HEK293 (cell line): ENCODE measurements around the gene PCBP3.

ENCODE experiments used
- AEBP2 ChIP-seq: fragments of 450-650 bp; formaldehyde crosslinking; IDR thresholded peaks from 2 replicates; pipeline ENCODE4 v1.5.1; 2016; ENCODE audit warnings: missing biosample characterization, missing genetic modification characterization, borderline replicate concordance
- CTCF ChIP-seq: fragments of 450-650 bp; formaldehyde crosslinking; IDR thresholded peaks from 2 replicates; pipeline ENCODE4 v1.5.1; 2016; ENCODE audit warnings: missing biosample characterization, missing genetic modification characterization
- FEZF1 ChIP-seq: fragments of 450-650 bp; formaldehyde crosslinking; IDR thresholded peaks from 2 replicates; pipeline ENCODE4 v1.5.1; 2016; ENCODE audit warnings: missing biosample characterization, missing genetic modification characterization
- GLIS2 ChIP-seq: fragments of 450-650 bp; formaldehyde crosslinking; IDR thresholded peaks from 2 replicates; pipeline ENCODE4 v1.5.1; 2016; ENCODE audit warnings: missing biosample characterization, missing genetic modification characterization
- MZF1 ChIP-seq: fragments of 450-650 bp; formaldehyde crosslinking; IDR thresholded peaks from 2 replicates; pipeline ENCODE4 v1.5.1; 2017; ENCODE audit warnings: missing biosample characterization, missing genetic modification characterization, borderline replicate concordance
- ZBTB10 ChIP-seq: fragments of 450-650 bp; formaldehyde crosslinking; IDR thresholded peaks from 2 replicates; pipeline ENCODE4 v1.5.1; 2016; ENCODE audit warnings: missing biosample characterization, missing genetic modification characterization
- ZBTB21 ChIP-seq: fragments of 450-650 bp; formaldehyde crosslinking; IDR thresholded peaks from 2 replicates; pipeline ENCODE4 v1.5.1; 2017; ENCODE audit warnings: missing biosample characterization, missing genetic modification characterization
- ZNF18 ChIP-seq: fragments of 450-650 bp; formaldehyde crosslinking; IDR thresholded peaks from 2 replicates; pipeline ENCODE4 v1.5.1; 2016; ENCODE audit warnings: missing biosample characterization, missing genetic modification characterization
- ZNF324 ChIP-seq: fragments of 450-650 bp; formaldehyde crosslinking; IDR thresholded peaks from 2 replicates; pipeline ENCODE4 v1.5.1; 2016; ENCODE audit warnings: missing biosample characterization, missing genetic modification characterization
- ZNF473 ChIP-seq: fragments of 450-650 bp; formaldehyde crosslinking; IDR thresholded peaks from 2 replicates; pipeline ENCODE4 v1.5.1; 2017; ENCODE audit warnings: missing biosample characterization, missing genetic modification characterization
- ZNF510 ChIP-seq: fragments of 450-650 bp; formaldehyde crosslinking; IDR thresholded peaks from 2 replicates; pipeline ENCODE4 v1.5.1; 2018; ENCODE audit warnings: mild to moderate bottlenecking, missing genetic modification characterization, missing biosample characterization; ENCODE audit not compliant: insufficient replicate concordance
- ZNF629 ChIP-seq: fragments of 450-650 bp; formaldehyde crosslinking; IDR thresholded peaks from 2 replicates; pipeline ENCODE4 v1.5.1; 2017; ENCODE audit warnings: missing biosample characterization, missing genetic modification characterization

GRCh38 chr21:45737485-45738166 lies 94.1 kb downstream of the PCBP3 start:
- TF ChIP-seq ZNF473 (tag by site-specific recombination) (no peak), ZNF324 (no peak), ZBTB10 (tag by site-specific recombination) (no peak), CTCF (no peak), FEZF1 (tag by site-specific recombination) (no peak), ZNF18 (tag by site-specific recombination) (no peak), ZNF629 (tag by site-specific recombination) (no peak), MZF1 (tag by site-specific recombination) (no peak), ZNF510 (no peak), GLIS2 (tag by site-specific recombination) (no peak), AEBP2 (no peak), ZBTB21 (no peak)
